ENCODE results near the gene WDR18.
"Not testable (repeated sequence)": the region's sequence is repeated elsewhere in the genome, so short reads cannot be mapped to it uniquely, and the experiment has no call there.

The WDR18 gene

DNA sequence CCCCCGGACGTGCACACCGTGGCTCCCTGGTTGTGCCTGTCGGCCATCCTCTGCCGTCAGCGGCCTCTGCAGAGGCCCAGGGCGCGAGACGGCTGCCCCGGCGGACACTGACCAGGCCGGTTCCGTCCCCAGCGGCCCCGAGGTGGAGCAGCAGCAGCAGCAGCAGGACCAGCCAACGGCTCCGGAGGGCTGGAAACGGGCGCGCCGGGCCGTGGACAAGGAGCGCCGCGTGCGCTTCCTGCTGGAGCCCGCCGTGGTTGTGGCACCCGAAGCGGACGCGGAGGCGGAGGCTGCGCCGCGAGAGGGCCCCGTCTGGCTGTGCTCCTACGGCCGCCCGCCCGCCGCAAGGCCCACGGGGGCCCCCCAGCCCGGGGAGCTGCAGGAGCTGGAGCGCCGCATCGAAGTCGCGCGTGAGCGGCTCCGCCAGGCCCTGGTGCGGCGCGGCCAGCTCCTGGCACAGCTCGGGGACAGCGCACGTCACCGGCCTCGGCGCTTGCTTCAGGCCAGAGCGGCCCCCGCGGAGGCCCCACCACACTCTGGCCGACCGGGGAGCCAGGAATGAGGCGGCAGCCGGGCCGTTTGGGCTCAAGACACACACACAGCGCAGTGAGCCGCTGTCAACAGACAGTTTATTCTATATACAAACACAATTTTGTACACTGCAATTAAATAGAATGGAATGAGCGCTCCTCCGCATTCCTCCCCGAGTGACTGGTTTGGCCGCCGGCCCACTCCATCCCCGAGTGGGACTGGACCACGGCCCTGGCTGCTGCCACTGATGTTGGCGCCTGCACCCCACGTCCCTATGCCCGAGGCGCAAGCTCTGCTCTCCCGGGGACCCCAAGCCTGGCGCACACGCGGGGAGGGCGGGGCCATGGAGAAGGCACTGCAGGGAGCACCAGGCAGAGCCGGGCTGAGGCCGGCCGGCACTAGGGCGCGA is 25.2 kb downstream of the WDR18 start:
- no peak for DNase-seq

DNA sequence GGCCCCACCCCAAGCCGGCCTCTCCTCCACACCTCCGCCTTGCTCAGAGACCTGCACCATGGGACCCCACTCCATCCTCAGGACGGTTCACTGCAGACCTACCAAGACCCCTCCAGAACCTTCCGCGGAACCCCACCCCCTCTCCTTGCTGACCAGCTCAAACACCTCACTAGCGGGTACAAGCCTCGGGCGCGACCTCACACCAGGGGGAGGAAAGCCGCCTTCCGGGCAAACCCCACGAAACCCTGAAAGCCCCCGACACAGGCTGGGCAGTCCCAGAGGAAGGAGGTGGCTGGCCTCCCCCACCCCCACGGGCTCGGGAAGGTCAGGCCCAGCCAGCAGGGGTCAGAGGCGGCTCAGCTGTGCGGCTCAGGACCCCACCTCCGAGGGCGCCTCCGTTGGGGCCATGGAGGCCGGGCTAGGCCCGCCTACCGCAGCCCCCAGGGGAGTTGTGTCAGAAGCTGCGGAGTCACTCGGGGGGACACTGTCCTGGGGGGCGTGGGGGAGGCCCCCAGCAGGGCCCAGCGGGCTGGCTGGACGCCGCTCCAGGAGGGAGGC is 25.9 kb downstream of the WDR18 start:
- DNase-seq: no peak

DNA sequence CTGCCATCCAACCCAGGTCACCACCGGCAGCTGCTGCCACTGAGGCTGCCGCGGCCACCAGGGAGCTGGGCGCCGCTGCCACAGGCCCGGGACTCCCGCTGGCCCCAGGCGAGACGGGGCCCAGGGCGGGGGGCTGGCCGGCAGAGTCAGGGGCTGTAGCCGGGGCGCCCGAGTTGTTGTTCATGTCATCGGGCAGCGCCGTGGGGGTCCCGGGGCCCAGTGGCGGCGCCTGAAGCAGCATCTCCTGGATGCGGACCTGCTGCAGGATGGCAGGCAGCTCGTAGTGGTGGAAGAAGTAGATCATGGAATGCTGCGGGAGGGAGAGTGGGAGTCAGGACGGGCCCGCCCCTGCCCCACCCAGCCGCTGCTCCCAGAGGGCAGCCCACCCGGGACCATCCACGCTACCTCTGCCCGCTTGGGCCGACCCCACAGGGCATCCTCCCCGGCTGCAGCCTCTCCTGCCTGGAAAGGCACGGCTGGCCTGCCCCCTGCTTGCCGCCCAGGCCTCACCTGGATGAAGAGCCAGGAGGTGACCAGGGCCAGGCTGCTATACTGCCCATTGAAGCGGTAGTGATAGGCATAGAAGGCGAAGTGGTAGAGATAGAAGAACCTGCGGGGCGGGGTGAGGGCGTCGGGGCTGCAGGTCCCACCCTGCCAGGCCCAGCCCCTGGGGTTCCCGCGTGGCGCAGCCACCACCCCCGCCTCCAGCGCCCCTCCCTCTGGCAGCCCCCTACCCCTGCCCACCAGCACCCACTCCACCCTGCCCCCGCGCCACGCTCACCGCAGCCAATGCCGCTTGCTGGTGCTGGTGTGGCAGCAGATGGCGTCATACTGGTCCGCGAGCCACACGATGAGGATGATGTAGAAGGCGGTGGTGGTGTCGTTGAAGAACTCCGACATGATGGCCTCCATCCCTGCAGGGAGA is 26.7 kb downstream of the WDR18 start:
- DNase-seq: no peak

DNA sequence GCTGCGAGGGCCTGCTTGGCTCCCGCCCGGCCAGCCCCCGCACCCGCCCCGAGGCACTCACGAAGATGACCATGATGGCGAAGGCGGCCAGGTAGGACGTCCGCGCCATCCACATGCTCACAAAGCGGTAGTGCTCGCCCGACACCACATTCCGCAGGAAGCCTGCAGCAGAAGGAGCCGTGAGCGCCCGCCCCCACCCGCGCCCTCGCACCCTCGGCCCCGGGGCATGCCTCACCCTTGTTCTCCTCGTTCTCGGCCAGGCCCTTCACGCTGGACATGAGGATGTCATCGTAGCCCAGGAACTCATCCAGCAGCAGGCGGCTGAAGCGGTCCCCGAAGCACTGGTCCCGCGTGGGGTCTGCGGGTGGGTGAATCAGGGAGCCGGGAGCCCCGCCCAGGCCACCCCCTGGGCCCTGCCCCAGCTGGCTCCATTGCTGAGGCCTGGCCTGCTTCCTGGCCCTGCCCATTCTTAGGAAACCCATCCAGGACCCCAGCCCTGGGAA is 27.7 kb downstream of the WDR18 start:
- no peak for DNase-seq

DNA sequence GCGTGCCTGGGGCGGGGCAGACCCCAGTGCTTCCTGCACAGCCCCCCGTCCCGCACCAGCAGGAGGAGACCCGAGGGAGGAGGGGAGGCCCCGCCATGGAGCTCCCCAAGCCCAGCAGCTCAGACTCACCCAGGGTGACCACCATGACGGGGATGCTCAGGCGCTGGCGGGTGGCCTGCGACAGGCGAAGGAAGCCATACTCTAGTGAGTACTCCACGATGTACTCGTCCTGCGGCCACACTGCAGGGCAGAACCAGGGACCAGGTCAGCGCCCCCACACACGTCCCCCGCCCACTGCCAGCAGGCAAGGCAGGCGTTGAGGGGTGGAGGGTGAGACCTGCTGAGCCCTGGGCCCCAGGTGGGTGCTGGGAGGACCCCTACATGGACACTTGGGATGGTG is 28.2 kb downstream of the WDR18 start:
- no peak for DNase-seq

DNA sequence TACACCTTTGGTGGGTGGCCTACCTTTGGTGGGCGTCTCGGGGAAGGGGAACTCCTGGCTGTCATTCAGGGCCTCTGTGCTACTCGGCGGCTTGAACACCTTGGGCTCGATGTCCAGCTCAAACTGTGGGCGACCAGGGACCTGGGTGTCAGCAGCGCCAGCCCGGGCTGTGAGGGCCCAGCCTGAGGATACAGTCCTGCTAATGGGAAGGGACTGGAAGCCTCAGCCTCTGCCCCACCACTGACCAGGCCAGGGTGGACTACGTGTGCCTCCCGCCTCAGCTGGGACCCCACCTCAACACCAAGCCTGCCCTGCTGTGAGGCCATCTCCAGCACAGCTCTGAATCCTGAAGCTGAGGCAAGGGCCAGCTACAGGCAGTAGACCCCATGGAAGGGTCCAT is 29.1 kb downstream of the WDR18 start:
- DNase-seq: no peak

DNA sequence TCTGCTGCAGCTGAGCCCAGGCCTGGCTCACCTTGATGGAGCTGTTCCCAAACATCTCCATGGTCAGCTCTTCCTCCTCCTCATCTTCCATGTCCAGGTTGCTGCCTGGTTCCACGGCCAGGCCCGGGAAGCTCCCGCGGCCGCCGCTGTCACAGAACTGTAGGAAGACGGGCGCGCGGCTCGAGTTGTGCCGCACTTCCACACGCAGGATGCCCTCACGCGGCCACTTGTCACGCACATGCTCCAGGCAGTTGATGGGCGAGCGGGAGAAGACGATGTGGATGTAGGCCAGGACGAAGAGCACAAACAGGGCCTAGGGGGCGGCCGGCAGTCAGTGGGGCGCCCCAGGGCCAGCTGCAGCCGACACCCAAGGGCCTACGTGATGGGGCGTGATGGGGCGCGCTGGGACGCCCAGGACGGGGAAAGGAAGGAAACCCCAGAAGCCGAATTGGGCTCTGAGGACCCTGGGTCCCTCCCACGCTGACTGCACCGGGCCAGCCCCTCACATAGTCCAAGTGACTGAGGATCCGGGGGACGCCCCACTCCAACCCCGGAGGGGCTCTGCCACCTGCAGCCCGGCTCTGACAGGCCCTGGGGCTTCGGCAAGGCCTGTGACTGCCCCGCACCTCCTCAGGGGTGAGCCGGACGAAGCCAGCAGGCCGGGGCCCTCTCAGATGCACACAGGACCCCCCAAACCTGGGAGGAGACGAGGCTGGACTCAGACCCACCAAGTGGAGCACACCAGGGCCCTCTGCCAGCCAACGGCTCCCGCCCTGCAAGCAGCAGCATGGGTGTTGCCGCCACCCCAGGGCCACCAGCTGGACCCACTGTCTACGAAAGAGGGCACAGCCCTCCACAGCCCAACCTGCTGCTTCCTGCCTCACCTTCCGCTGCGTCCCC is 30.3 kb downstream of the WDR18 start:
- no peak for DNase-seq

DNA sequence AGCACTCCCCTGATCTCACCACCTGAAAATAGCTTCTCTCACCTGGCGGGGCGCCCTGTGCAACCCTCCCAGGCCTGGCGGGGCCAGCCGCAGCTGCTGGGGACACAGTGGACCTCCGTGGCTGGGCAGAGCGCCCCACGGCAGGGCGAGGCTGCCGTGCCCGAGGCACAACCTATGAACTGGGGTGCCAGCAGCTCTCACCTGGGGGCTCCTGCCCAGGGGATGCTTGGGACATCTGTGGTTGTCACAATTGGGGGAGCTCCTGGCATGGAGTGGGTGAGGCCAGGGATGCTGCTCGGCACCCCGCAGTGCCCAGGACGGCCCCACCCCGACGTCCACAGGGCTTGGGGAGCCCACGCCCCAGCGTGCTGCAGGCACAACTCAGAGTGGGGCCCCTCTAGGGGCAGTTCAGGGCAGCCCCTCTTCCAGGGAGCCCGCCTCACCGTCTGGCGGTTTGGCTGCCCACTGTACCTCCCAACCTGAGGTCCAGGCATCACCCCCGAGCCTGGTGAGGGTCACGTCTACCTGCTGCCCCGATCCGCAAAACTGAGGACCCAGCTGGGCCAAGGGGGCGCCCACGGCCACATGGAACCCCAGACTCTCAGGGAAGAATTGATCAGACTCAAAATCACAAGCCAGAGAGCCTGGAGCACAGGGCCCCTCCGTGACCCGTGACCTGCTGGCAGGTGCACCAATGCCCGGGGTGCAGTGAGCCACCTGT is 31.1 kb downstream of the WDR18 start:
- no peak for DNase-seq

DNA sequence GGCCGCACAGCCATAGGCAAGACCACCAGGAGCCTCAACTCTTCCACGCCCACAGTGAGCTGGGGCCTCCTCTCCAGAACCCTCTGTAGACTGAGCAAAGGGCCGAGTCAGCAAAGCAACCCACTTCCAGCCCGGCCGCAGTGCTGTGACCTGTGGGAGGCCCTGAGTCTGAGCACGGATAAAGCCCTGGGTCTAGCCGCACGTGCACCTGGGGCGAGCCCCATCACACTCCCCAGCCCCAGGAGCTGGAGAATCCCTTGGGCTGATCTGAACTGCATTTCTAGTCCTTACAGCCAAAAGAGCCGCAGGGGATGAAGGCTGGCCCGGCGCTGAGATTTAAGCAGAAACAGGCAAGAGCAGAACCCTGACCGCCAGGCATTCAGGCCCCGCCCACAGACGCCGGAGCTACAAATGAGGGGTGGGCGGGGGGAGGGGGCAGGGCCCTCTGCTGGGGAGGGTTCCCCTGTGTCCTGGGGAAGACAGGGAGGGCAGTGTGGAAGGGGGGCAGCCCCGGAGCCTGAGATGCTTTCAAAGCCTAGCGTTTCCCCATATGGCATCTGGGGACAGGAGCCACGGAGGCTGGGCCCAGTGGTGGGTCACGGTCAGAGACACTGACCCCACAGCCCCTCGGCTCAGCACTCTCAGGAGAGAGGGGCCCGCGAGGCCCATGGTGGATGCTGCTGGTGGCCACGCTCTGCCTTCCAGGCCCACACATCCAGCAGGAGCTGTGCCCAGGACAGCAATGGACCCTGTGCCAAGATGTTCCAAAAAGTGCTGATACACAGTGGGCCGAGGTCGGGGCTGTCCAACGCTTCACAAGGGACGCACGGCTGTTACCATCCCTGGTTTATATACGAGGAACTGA is 31.9 kb downstream of the WDR18 start:
- DNase-seq: no peak

DNA sequence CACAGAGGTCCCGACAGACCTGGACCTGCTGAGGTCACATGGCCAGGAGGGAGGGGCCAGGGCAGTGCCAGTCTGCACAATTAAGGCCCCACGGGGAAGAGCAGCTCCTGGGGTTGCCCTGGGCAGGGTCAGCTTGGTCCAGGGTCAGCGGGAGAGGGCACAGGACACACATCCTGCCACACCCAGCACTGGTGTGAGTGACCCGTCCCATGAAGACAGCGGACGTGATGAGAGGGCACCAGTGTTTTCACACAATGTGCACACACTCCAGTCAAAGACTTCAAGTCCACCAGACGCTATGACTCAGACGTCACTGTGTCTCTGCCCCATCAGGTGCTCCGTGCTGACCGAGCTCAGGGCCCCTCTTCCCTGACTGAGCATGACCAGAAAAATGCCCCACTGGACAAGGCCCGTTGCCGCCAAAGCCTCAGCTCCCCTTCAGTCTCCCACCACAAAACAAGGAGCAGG is 32.5 kb downstream of the WDR18 start:
- no peak for DNase-seq

DNA sequence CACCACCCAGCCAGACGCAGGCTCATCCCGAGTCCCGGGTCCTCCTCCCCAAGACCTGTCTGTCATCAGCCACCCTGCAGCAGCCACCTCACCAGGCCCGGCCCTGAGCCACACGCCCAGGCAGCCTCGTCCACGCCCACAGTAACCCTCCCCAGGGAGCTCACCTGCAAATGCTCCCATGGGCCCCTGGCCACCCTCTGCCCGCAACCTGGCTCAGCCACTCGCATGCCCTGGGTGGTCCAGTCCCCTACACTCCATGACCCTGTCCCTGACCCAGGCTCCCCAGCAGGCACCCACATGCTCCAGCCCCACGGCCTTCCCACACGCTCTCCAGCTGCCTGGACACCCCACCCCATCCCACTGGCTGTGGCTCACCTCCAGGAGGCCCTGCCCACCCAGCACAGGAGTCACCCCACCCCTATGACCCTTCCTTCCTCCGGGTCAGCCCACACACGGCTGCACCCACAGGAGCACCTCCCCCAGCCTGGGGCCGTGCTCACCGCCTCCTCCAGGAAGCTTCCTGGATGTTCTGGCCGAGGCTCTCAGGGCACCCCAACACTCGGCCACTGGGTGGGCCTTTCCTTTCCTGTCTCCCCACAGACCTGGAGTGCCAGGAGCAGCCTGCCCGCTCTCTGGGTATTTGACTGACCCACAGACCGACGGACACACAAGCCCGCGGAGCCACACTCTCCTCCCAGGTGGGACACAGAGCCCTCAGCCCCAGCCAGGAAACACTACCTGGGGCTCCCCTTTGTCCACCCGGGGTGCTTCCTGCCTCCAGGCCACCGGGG is 33.2 kb downstream of the WDR18 start:
- no peak for DNase-seq

DNA sequence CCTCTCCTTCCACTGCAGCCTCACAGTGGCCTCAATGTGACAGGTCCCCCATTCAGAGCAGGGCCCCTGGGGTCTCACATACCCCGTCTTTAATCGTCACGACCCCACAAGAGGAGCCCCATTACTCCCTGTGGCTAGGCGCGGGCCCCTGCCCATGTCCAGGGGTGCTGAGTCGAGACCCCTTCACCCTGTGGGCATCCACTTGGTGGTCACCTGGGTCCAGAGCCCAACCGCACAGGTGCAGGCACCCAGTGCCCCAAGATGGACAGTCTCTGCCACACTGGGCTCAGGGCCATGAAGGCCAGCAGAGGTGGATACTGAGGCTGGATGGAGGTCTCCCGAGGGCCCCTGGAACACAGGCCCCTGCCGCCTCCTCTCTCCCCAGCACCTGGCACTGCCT is 33.8 kb downstream of the WDR18 start:
- no peak for DNase-seq

DNA sequence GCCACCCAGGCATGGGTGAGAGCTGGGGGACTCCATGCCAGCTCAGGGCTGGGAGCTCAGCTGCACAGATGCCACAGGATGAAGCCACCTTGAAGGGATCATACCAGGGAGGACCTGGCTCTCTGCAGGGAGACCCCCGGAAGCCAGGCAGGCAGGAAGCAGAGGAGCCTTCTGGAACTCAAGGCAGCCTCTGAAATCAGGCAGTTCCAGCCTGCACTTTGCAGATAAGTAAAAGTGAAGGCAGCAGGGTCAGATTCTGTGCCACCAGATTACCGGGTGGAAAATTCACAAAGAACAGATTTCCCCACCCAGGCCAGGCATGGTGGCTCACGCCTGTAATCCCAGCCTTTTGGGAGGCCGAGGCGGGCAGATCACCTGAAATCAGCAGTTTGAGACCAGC is 34.2 kb downstream of the WDR18 start:
- no peak for DNase-seq

DNA sequence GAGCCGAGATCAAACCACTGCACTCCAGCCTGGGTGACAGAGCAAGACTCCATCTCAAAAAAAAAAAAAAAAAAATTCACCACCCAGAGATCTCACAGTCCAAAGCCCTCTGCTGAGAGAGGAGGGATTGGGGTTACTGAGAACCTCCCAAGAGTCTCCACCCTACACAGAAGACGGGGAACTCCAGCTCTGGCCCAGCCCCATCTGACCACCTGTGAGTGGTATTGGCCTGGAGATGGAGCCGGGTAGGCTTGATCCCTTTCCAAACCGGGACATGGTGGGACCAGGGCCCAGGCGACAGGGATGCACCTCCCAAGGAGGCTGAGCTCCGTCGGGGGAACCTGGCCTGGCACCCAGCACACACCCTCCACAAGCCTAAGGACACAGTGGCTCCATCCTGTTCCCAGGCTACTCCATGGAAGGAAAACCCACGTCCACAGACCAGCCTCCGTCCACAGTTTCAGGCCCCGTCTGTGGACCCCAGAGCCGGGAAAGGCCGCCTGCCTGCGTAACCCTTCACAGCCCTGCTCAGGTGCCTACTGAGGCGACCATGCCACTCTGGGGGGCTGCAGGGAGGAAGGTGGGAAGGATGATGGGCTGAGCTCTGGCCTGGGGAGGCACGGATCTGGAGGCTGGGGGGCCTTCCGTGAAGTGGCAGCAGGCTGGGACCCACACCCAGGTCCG is 34.9 kb downstream of the WDR18 start:
- no peak for DNase-seq

DNA sequence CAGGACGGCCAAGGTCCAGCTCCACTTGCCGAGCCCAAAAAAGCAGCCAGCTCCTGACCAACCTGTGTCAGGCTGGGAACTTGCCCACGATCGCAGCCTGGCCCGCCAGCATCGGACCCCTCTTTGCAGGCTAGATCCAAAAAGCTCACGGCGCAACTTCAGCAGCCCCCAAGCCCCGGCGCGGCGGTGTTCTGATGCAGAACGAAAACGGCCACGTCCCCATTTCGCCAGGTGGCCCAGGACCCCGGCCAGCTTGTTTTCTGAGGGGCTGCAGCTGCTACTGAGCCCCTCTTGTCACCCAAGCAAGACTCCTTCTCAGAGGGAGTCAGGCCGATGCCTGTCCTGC is 35.4 kb downstream of the WDR18 start:
- no peak for DNase-seq

DNA sequence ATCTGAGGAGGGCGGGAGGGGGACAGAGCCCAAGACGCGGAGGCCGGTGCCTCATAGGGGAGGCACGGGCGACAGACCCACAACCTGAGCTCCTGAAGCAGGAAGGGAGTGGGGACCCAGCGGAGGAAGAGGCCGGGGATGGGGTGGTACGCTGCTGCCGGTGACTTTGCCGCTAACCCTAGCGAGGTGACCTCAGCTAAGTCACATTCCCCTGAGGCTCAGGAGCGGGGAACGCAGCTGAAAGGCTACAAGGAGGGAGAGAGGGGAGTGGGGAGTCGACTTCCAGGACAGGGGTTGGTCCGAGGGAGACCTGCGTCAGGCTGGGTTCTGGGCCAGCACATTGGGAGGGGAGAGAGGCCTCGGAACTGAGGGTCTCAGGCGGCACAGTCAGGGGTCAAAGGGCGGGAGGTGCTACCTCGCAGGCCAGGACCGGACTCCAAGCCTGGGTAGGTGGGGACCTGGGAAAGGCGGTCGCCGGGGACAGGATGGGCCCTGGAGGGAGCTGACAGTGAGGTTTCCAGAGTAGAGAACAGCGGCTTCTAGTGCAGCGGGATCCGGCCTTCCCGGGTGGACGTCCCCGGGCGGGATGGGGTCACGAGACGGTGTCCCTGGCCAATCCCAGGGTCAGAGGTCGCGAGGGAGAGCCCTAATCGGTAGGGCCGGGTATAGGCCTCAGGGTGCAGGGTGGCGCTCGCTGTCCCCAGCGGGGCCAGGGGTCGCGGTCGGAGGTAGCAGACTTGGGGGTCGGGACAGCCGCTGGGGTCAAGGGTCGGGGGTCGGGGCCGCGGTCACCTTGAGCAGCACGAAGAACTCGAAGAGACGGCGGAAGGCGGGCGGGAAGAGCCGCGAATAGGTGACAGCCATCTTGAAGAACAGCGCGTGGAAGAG is 36.1 kb downstream of the WDR18 start:
- no peak for DNase-seq

DNA sequence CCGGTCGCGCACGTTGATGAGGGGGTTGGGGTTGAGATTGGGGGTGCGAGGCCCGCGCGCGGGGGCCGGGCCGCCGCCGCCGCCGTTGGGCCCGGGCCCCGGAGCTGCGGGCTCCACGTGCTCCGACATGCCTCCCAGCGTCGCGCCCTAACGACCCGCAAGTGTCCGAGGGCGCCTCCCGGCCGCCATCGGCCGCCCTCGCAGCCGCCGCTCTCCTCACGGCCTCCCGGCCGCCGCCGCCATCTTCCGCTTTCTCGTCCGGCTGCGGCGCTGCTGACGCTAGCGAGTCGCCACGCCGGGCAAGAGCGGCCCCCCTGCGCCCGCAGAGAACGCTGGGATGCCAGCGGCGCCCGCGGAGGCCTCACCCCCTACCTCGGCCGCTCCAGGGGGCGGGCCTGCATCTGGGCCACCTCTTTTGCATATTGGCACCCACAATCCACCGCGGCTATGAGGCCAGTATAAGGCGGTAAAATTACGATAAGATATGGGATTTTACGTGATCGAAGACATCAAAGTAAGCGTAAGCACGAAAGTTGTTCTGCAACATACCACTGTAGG is 36.8 kb downstream of the WDR18 start, which contains the start of gene TMEM259:
TMEM259 (minus strand) TSS at position 256 of the 558 bp plus-strand sequence; CDS start at position 129, 127 bp downstream.
- DNase-seq: peak; percentile 97

DNA sequence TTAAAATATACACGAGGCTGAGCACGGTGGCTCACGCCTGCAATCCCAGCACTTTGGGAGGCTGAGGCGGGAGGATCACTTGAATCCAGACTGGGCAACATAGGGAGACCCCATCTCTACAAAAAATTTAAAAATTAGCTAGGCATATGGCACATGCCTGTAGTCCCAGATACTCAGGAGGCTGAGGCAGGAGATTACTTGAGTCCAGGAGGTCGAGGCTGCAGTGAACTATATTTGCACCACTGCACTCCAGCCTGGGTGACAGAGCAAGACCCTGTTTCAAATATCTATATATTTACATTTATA is 39.7 kb downstream of the WDR18 start:
- not testable (repeated sequence) for DNase-seq
